K562 (cell line): ENCODE measurements around the gene UBE2O. TPM values are rescaled to one million over a fixed set of nuclear protein-coding genes. Genes with fewer than 3 reads are reported as not detected.

Source experiments
- ATAC-seq: fragments of 200-7000 bp; cut with Tn5 transposase; 3 replicates; pipeline ENCODE4 v1.9.1; 2020; ENCODE audit warnings: moderate library complexity
- BruUV-seq: library from RNA; stranded (reverse); fragments of 400-500 nt; replicated peaks from 2 replicates; lab custom pipeline; 2021; lab: Mats Ljungman, UMichigan
- CTCF ChIA-PET: fragments of 300-600 bp; formaldehyde crosslinking; extraction: SDS; loops from one replicate; lab custom pipeline; 2021; ENCODE audit warnings: low intra/inter-chr PET ratio; lab: Yijun Ruan, JAX
- POLR2A ChIA-PET: fragments of 300-600, 350-650 bp; sonication (Branson Sonifier 250); formaldehyde crosslinking; extraction: SDS; loops from one replicate; lab custom pipeline; 2021; ENCODE audit warnings: antibody characterized with exemption, inconsistent platforms; lab: Yijun Ruan, JAX
- DNase-seq, 4 experiments: peaks; one replicate each; pipeline versions ENCODE4 v3.0.0 to v3.0.0-alpha.2; 2011 to 2018; ENCODE audit warnings: low spot score in 3 of 4, mixed read lengths in 3 of 4; ENCODE audit errors: extremely low read depth in 1 of 4
- FAIRE-seq: peaks from 2 replicates; lab custom pipeline; 2011; peaks lifted over from hg19 to GRCh38; lab: Jason Lieb, UNC
- H2AFZ ChIP-seq: 2 replicates; pipeline ENCODE4 v1.6.0; 2011; ENCODE audit warnings: low read depth, low read length, control low read depth, inconsistent platforms
- H3K27ac ChIP-seq: fragments of 200-600 bp; 3 replicates; pipeline ENCODE4 v1.8.0; 2011; ENCODE audit warnings: low read depth, mild to moderate bottlenecking, control low read depth, inconsistent platforms, low read length, moderate library complexity, mixed read lengths; ENCODE audit errors: extremely low read depth
- H3K27me3 ChIP-seq, 2 experiments: fragments of 300-600 bp in 1 of 2; 2 replicates in 1 of 2; 3 replicates in 1 of 2; pipeline versions ENCODE4 v1.6.0 to v1.8.0; 2011; ENCODE audit warnings: inconsistent platforms in 2 of 2, low read length in 2 of 2, mild to moderate bottlenecking in 1 of 2, mixed read lengths in 1 of 2, moderate library complexity in 1 of 2; ENCODE audit not compliant: control insufficient read depth in 2 of 2, insufficient read depth in 2 of 2
- H3K36me3 ChIP-seq: fragments of 300-600 bp; 3 replicates; pipeline ENCODE4 v1.8.0; 2011; ENCODE audit warnings: mild to moderate bottlenecking, low read length, inconsistent platforms; ENCODE audit not compliant: control insufficient read depth, insufficient read depth
- H3K4me1 ChIP-seq, 2 experiments: fragments of 200-600 bp in 1 of 2; replicated peaks in 1 of 2; 2 replicates in 1 of 2; 3 replicates in 1 of 2; pipeline versions ENCODE4 v1.5.1 to v1.8.0; 2011; ENCODE audit warnings: inconsistent platforms in 2 of 2, low read length in 2 of 2, mild to moderate bottlenecking in 1 of 2, mixed read lengths in 1 of 2, moderate library complexity in 1 of 2; ENCODE audit not compliant: control insufficient read depth in 2 of 2, insufficient read depth in 2 of 2
- H3K4me2 ChIP-seq: 2 replicates; pipeline ENCODE4 v1.6.1; 2011; ENCODE audit warnings: low read length, control low read depth, inconsistent platforms, mixed read lengths; ENCODE audit not compliant: insufficient read depth
- H3K4me3 ChIP-seq: fragments of 200-600 bp; sonication (generic), shearing (Covaris generic); 2 replicates; pipeline ENCODE4 v1.5.1; 2016; ENCODE audit warnings: control low read depth, inconsistent platforms
- H3K79me2 ChIP-seq: fragments of 200-600 bp; 3 replicates; pipeline ENCODE4 v1.8.0; 2011; ENCODE audit warnings: low read length, inconsistent platforms; ENCODE audit not compliant: control insufficient read depth, insufficient read depth
- H3K9ac ChIP-seq, 2 experiments: 2 replicates each; pipeline versions ENCODE4 v1.6.0 to v1.6.1; 2011; ENCODE audit warnings: low read depth in 2 of 2, low read length in 2 of 2, control low read depth in 1 of 2, inconsistent platforms in 1 of 2, mild to moderate bottlenecking in 1 of 2, mixed read lengths in 1 of 2; ENCODE audit not compliant: insufficient read depth in 1 of 2
- H3K9me1 ChIP-seq: one replicate; pipeline ENCODE4 v1.6.0; 2011; ENCODE audit warnings: inconsistent platforms, mild to moderate bottlenecking, low read length, moderate library complexity; ENCODE audit not compliant: control insufficient read depth, insufficient read depth
- H3K9me3 ChIP-seq: replicated peaks from 2 replicates; pipeline ENCODE4 v1.5.1; 2011; ENCODE audit warnings: low read depth, low read length, inconsistent platforms; ENCODE audit not compliant: control insufficient read depth, insufficient read depth
- H4K20me1 ChIP-seq: replicated peaks from 2 replicates; pipeline ENCODE4 v1.6.1; 2011; ENCODE audit warnings: low read length, inconsistent platforms, mixed read lengths; ENCODE audit not compliant: control insufficient read depth, insufficient read depth
- CBX3 ChIP-seq, 2 experiments: IDR thresholded peaks; 1 replicate in 1 of 2; 2 replicates in 1 of 2; pipeline ENCODE4 v1.6.1; 2012; ENCODE audit warnings: inconsistent platforms in 2 of 2, low read length in 2 of 2, borderline replicate concordance in 1 of 2, control low read depth in 1 of 2
- CTBP1 ChIP-seq: fragments of 450-650 bp; IDR thresholded peaks from 2 replicates; pipeline ENCODE4 v1.6.1; 2016; ENCODE audit warnings: borderline replicate concordance
- E2F6 ChIP-seq, 2 experiments: IDR thresholded peaks; 2 replicates each; pipeline ENCODE4 v1.6.1; 2011; ENCODE audit warnings: borderline replicate concordance in 1 of 2, control low read depth in 1 of 2, low read depth in 1 of 2, low read length in 1 of 2, mild to moderate bottlenecking in 1 of 2, mixed read lengths in 1 of 2, moderate library complexity in 1 of 2; ENCODE audit not compliant: insufficient read depth in 1 of 2, insufficient read length in 1 of 2, poor library complexity in 1 of 2, severe bottlenecking in 1 of 2; ENCODE audit errors: extremely low read depth in 1 of 2
- FOXA1 ChIP-seq: fragments of 450-650 bp; IDR thresholded peaks from 2 replicates; pipeline ENCODE4 v1.6.1; 2016; ENCODE audit warnings: mild to moderate bottlenecking, borderline replicate concordance
- JUND ChIP-seq, 2 experiments: IDR thresholded peaks; 2 replicates in 1 of 2; 3 replicates in 1 of 2; pipeline ENCODE4 v1.6.1; 2011; ENCODE audit warnings: borderline replicate concordance in 2 of 2, low read depth in 2 of 2, low read length in 2 of 2, improper control_type of control experiment in 1 of 2, missing biosample characterization in 1 of 2, missing genetic modification characterization in 1 of 2, missing genetic modification reagents in 1 of 2
- MEIS2 ChIP-seq: fragments of 450-650 bp; IDR thresholded peaks from 2 replicates; pipeline ENCODE4 v1.6.1; 2014; ENCODE audit warnings: mild to moderate bottlenecking; ENCODE audit not compliant: partially characterized antibody
- SREBF1 ChIP-seq: fragments of 150-350 bp; IDR thresholded peaks from 2 replicates; pipeline ENCODE4 v1.6.1; 2014; ENCODE audit warnings: antibody characterized with exemption, low read depth, low read length, borderline replicate concordance
- STAT5A ChIP-seq: IDR thresholded peaks from 2 replicates; pipeline ENCODE4 v1.6.1; 2012; ENCODE audit warnings: low read length, inconsistent platforms, borderline replicate concordance
- THRAP3 ChIP-seq: fragments of 450-650 bp; IDR thresholded peaks from 2 replicates; pipeline ENCODE4 v1.6.1; 2016; ENCODE audit warnings: mild to moderate bottlenecking, inconsistent platforms, borderline replicate concordance
- ZNF134 ChIP-seq: fragments of 250-450 bp; sonication (Bioruptor Pico); conservative IDR thresholded peaks from 2 replicates; pipeline ENCODE4 v1.4.0; 2020
- ZNF57 ChIP-seq: fragments of 450-650 bp; formaldehyde crosslinking; IDR thresholded peaks from 2 replicates; pipeline ENCODE4 v1.4.0; 2020; ENCODE audit warnings: mild to moderate bottlenecking, moderate library complexity
- ZNF766 ChIP-seq: fragments of 200-800 bp; sonication (Bioruptor generic); conservative IDR thresholded peaks from 2 replicates; pipeline ENCODE4 v1.6.1; 2016; ENCODE audit warnings: missing genetic modification characterization, missing compliant biosample characterization
- WGBS: fragments of 100-300 bp; shearing (Covaris generic); methylation state at CpG from one replicate; pipeline ENCODE4 v1.1.6; 2016; ENCODE audit warnings: low coverage, mixed read lengths; ENCODE audit not compliant: insufficient coverage; ENCODE audit errors: missing lambda C conversion rate; 5-methylcytosine and 5-hydroxymethylcytosine counted together
- in situ Hi-C: fragments of 300-500 bp; cut with MboI; formaldehyde crosslinking; loops from 4 replicates; pipeline ENCODE4 v1.15.0; 2018; ENCODE audit warnings: inconsistent platforms, mixed read lengths
- intact Hi-C: fragments of 100-400 bp; cut with micrococcal nuclease; formaldehyde crosslinking; loops from 2 replicates; pipeline ENCODE4 v1.14.2; 2022
- polyA plus RNA-seq, 8 experiments: library from polyadenylated mRNA; depleted of rRNA in 4 of 8; stranded (reverse) in 5 of 8; unstranded in 3 of 8; fragments of >200 nt; fragmentation: Nextera tagmentation in 2 of 8; fragmentation: Illumina TruSeq in 1 of 8; extraction: Ambion mirVana in 2 of 8; extraction: Trizol in 1 of 8; gene quantifications; 2 replicates each; pipeline versions ENCODE4 v1.2.1 to v1.2.3, GENCODE V29; 2011 to 2014; ENCODE audit warnings: inconsistent platforms in 1 of 8, missing spikeins in 1 of 8
- total RNA-seq, 7 experiments: library from RNA; depleted of rRNA in 6 of 7; stranded (reverse); fragments of >200 nt in 6 of 7; fragmentation: Illumina TruSeq in 2 of 7; extraction: Trizol in 2 of 7; gene quantifications; 2 replicates each; pipeline versions ENCODE4 v1.2.1 to v1.2.3, GENCODE V29; 2011 to 2021; ENCODE audit warnings: low replicate concordance in 1 of 7
- TF ChIP-seq, protein P1 (sequence below): fragments of 450-650 bp; formaldehyde crosslinking; IDR thresholded peaks from 2 replicates; pipeline ENCODE4 v1.4.0; 2022; ENCODE audit warnings: missing genetic modification characterization
- TF ChIP-seq, protein P2 (sequence below): fragments of 450-650 bp; formaldehyde crosslinking; IDR thresholded peaks from 2 replicates; pipeline ENCODE4 v1.4.0; 2022; ENCODE audit warnings: mild to moderate bottlenecking, moderate library complexity
- TF ChIP-seq, protein P3 (sequence below): fragments of 200-800 bp; sonication (Bioruptor generic); IDR thresholded peaks from 2 replicates; pipeline ENCODE4 v1.6.1; 2017; ENCODE audit warnings: missing genetic modification characterization, missing compliant biosample characterization

The UBE2O gene
- total and polyA plus RNA-seq, 9 of the 15 experiments (the other 6 are each of a cell fraction or from before 2014, with no cell fraction given) = 1.6 to 39.7 (median 13.3) TPM

DNA sequence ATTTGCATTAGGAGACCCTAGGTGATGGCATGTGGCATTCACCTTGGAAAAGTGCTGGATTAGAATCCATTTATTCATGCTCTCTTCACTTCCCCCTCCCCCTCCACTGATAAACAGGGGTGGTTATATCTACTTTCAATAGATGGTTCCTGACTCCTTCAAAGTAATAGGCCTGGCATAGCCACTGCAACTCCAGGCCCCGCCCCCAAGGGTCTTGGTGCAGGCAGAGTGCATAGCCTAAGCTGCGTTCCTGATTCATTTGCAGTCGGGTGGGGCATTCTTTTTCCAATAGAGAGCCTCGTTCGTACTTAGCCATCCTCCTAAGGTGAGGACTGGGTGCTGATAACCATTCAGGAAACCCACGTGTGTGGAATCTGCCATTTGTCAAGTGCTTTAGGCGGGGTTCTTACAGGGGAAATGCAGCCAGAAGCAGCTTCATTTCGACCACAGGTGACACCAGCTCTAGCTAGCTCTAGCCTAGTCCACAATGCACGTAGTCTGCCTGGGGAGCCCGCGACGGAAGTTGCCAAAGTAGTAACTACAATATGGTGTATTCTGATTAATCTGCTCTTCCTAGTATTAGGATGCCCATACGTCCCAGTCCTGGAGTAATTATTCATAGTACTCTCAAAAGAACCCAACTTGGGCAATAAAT, 11.1 kb downstream of the UBE2O start:
- Histone ChIP-seq H3K4me2 (peak overlapping the region; percentile 73), H4K20me1 (peaks cover 20% of the 10 kb centered on the region; the same call in 1 of the 2 replicates), H3K27ac (peak overlapping the region; percentile 78), H3K36me3 (peaks cover 12% of the 10 kb centered on the region; the same call in 2 of the 3 replicates), H3K4me3 (no peak overlapping the region), H3K9ac (peak overlapping the region in 1 of 2 experiments; percentile 18; a peak in 1 of 4 replicates), H3K9me3 (no peaks in the 10 kb centered on the region), H3K27me3 (no peaks in the 10 kb centered on the region), H3K9me1 (peaks cover 3% of the 10 kb centered on the region), H3K79me2 (peaks cover 95% of the 10 kb centered on the region), H3K4me1 (peaks cover 60 to 73% of the 10 kb centered on the region in 2 experiments), H2AFZ (no peak overlapping the region)
- ATAC-seq = peak; percentile 23
- ChIA-PET CTCF (interaction anchor here (0.5 to 0.7 kb wide), 2 partner anchors 332 to 370 kb away, joined by 3 to 4 read pairs; partner anchors contain the start of gene SRP68), POLR2A (interaction anchor here (0.6 to 2.7 kb wide), 3 partner anchors 9 to 148 kb away, joined by 3 to 9 read pairs (median 6); no protein-coding TSS in a partner anchor)
- in situ Hi-C loops = no loop called here
- intact Hi-C loops = no loop called here
- 28% methylated on average over 13 of the region's 13 CpGs for WGBS
- no TSS peak for BruUV-seq
- no peak for FAIRE-seq
- peak in 2 of 4 experiments; percentile 31 to 43 for DNase-seq
- TF ChIP-seq E2F6 (IDR thresholded peaks at IDR 0.05; ENCODE audit: borderline replicate concordance in 1 of 2, extremely low read depth in 1 of 2, insufficient read depth in 1 of 2, insufficient read length in 1 of 2, low read depth in 1 of 2, low read length in 1 of 2, poor library complexity in 1 of 2, severe bottlenecking in 1 of 2) (peak in 1 of 2 experiments; percentile 43), ZNF57 (CRISPR knock-in tag) (no peak), ZNF134 (CRISPR knock-in tag) (no peak), STAT5A (no peak), MEIS2 (no peak), CBX3 (IDR thresholded peaks at IDR 0.05; ENCODE audit: borderline replicate concordance in 1 of 2, low read length in 2 of 2) (peak in 1 of 2 experiments; percentile 33; a peak in 1 of 3 replicates), ZNF766 (CRISPR knock-in tag) (no peak), JUND (IDR thresholded peaks at IDR 0.05; ENCODE audit: borderline replicate concordance, low read depth, low read length) (no peak), JUND (tag; IDR thresholded peaks at IDR 0.05; ENCODE audit: borderline replicate concordance, low read depth, low read length) (no peak), CTBP1 (no peak), SREBF1 (no peak), THRAP3 (no peak), FOXA1 (no peak)
- TF ChIP-seq, protein P1, sequence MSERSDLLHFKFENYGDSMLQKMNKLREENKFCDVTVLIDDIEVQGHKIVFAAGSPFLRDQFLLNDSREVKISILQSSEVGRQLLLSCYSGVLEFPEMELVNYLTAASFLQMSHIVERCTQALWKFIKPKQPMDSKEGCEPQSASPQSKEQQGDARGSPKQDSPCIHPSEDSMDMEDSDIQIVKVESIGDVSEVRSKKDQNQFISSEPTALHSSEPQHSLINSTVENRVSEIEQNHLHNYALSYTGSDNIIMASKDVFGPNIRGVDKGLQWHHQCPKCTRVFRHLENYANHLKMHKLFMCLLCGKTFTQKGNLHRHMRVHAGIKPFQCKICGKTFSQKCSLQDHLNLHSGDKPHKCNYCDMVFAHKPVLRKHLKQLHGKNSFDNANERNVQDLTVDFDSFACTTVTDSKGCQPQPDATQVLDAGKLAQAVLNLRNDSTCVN (CRISPR knock-in tag) = no peak
- TF ChIP-seq, protein P2, sequence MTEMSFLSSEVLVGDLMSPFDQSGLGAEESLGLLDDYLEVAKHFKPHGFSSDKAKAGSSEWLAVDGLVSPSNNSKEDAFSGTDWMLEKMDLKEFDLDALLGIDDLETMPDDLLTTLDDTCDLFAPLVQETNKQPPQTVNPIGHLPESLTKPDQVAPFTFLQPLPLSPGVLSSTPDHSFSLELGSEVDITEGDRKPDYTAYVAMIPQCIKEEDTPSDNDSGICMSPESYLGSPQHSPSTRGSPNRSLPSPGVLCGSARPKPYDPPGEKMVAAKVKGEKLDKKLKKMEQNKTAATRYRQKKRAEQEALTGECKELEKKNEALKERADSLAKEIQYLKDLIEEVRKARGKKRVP = no peak
- TF ChIP-seq, protein P3, sequence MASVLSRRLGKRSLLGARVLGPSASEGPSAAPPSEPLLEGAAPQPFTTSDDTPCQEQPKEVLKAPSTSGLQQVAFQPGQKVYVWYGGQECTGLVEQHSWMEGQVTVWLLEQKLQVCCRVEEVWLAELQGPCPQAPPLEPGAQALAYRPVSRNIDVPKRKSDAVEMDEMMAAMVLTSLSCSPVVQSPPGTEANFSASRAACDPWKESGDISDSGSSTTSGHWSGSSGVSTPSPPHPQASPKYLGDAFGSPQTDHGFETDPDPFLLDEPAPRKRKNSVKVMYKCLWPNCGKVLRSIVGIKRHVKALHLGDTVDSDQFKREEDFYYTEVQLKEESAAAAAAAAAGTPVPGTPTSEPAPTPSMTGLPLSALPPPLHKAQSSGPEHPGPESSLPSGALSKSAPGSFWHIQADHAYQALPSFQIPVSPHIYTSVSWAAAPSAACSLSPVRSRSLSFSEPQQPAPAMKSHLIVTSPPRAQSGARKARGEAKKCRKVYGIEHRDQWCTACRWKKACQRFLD = 0 out of 2 replicates have a peak, but pooled peaks have one; percentile 22
